Tibial artery (tissue), 4 donors: ENCODE measurements around the gene HSPA14.

Experiments
- DNase-seq, 2 donors: peaks; one replicate each; pipeline ENCODE4 v3.0.0-alpha.2; 2019
- H3K27ac ChIP-seq, 2 donors: fragments of 200-600 bp; sonication (generic) in 1 of 2; 1 replicate in 1 of 2; 2 replicates in 1 of 2; pipeline ENCODE4 v1.5.1; 2018 to 2019; ENCODE audit warnings: mild to moderate bottlenecking in 1 of 2
- H3K27me3 ChIP-seq, 2 donors: fragments of 200-600 bp; sonication (generic) in 1 of 2; one replicate each; pipeline versions ENCODE4 v1.5.1 to v1.6.0; 2016 to 2019
- H3K36me3 ChIP-seq, 3 donors: fragments of 200-600 bp; sonication (generic) in 2 of 3; one replicate each; pipeline ENCODE4 v1.5.1; 2016 to 2019; ENCODE audit warnings: mild to moderate bottlenecking in 2 of 3
- H3K4me1 ChIP-seq, 4 donors: fragments of 200-600 bp; sonication (generic) in 2 of 4; 1 replicate in 3 of 4; 2 replicates in 1 of 4; pipeline ENCODE4 v1.5.1; 2016 to 2019
- H3K4me3 ChIP-seq, 2 donors: fragments of 200-600 bp; sonication (generic) in 1 of 2; 1 replicate in 1 of 2; 2 replicates in 1 of 2; pipeline ENCODE4 v1.5.1; 2018 to 2019; ENCODE audit warnings: mild to moderate bottlenecking in 2 of 2
- H3K9me3 ChIP-seq, 3 donors: fragments of 200-600 bp; sonication (generic) in 1 of 3; one replicate each; pipeline ENCODE4 v1.5.1; 2016 to 2019
- intact Hi-C: fragments of 100-400 bp; cut with DNase I; formaldehyde crosslinking; loops from one replicate; pipeline ENCODE4 v1.15.0; 2023; ENCODE audit warnings: low total_unique reads
- TF ChIP-seq, protein P1 (sequence below), 2 experiments: fragments of 200-600 bp in 1 of 2; fragments of 450-650 bp in 1 of 2; IDR thresholded peaks; one replicate each; pipeline ENCODE4 v1.5.1; 2017 to 2019; ENCODE audit warnings: antibody characterized with exemption in 2 of 2, mild to moderate bottlenecking in 1 of 2, moderate library complexity in 1 of 2

HSPA14 gene

DNA sequence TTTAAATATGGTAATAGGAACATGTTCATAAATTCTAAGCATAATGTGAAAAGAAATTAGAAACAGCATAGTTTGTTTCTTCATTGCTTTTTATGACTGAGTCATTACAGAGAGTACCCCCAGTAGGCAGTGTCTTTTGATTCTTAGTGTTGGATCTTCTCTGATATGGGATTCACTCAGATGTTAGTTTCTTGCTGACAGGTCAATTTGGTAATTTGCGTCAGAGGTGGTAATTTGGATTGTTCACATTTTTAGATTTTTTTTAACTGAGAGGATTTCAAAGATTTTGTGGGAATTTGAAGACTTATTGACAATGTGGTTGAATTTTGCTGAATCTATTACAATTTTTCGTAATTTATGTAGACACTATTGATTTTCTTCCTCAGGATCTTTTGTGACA lies 2.1 kb downstream of the HSPA14 start:
- Histone ChIP-seq H3K27me3 (no peaks in the 10 kb centered on the region), H3K27ac (no peak overlapping the region), H3K36me3 (peaks cover 30 to 43% (median 36%) of the 10 kb centered on the region in 3 donors), H3K4me1 (peaks cover 0 to 24% (median 17%) of the 10 kb centered on the region in 4 donors), H3K9me3 (no peaks in the 10 kb centered on the region), H3K4me3 (no peak overlapping the region)
- no peak for DNase-seq
- intact Hi-C loops, result no loop called here
- TF ChIP-seq, protein P1, sequence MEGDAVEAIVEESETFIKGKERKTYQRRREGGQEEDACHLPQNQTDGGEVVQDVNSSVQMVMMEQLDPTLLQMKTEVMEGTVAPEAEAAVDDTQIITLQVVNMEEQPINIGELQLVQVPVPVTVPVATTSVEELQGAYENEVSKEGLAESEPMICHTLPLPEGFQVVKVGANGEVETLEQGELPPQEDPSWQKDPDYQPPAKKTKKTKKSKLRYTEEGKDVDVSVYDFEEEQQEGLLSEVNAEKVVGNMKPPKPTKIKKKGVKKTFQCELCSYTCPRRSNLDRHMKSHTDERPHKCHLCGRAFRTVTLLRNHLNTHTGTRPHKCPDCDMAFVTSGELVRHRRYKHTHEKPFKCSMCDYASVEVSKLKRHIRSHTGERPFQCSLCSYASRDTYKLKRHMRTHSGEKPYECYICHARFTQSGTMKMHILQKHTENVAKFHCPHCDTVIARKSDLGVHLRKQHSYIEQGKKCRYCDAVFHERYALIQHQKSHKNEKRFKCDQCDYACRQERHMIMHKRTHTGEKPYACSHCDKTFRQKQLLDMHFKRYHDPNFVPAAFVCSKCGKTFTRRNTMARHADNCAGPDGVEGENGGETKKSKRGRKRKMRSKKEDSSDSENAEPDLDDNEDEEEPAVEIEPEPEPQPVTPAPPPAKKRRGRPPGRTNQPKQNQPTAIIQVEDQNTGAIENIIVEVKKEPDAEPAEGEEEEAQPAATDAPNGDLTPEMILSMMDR (IDR thresholded peaks at IDR 0.05), result no peak

DNA sequence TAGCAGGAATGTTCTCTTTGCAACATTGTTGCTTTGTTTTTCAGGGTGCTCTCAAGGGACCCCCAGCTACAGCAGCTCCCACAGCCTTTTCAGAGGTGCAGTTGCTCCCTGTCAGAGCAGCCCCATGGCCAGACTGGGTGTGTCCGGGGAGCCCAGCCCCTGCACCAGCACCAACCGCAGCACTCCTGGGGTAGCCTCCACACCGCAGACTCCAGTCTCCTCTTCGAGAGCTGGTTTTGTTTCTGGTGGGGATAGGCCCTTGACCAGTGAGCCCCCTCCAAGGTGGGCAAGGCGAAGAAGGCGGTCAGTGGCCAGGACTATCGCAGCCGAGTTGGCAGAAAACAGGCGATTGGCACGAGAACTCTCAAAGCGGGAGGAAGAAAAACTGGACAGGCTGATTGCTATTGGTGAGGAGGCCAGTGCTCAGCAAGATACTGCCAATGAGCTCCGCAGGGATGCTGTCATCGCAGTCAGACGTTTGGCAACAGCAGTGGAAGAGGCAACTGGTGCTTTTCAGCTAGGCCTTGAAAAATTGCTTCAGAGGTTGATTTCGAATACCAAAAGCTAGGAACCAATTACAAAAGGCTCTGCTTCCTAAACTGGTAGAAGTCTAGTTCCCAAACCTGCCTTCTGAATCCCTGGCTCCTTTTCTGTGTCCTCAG lies 5.4 kb downstream of the HSPA14 start:
- Histone ChIP-seq H3K36me3 (peaks cover 30 to 47% (median 40%) of the 10 kb centered on the region in 3 donors), H3K4me3 (no peak overlapping the region), H3K27me3 (no peaks in the 10 kb centered on the region), H3K27ac (no peak overlapping the region), H3K4me1 (peaks cover 0 to 13% (median 8%) of the 10 kb centered on the region in 4 donors), H3K9me3 (no peaks in the 10 kb centered on the region)
- TF ChIP-seq, protein P1 (IDR thresholded peaks at IDR 0.05), result no peak
- intact Hi-C loops, result no loop called here
- no peak for DNase-seq

- no peak overlapping the region for H3K27ac ChIP-seq
- intact Hi-C loops, result no loop called here
- no peak overlapping the region for H3K4me3 ChIP-seq
- H3K36me3 ChIP-seq, result peaks cover 30 to 62% (median 49%) of the 10 kb centered on the region in 3 donors
- no peak for DNase-seq
- no peaks in the 10 kb centered on the region for H3K9me3 ChIP-seq
- no peaks in the 10 kb centered on the region for H3K27me3 ChIP-seq
- TF ChIP-seq, protein P1 (IDR thresholded peaks at IDR 0.05), result no peak
- H3K4me1 ChIP-seq, result peaks cover 0 to 2% (median under 1%) of the 10 kb centered on the region in 4 donors
Measured at GRCh38 chr10:14844948-14845347, 6.8 kb downstream of the HSPA14 start.

GRCh38 chr10:14852236-14852635 lies 14.1 kb downstream of the HSPA14 start:
- Histone ChIP-seq H3K9me3 (no peaks in the 10 kb centered on the region), H3K4me3 (no peak overlapping the region), H3K4me1 (no peaks in the 10 kb centered on the region), H3K27ac (no peak overlapping the region), H3K36me3 (peaks cover 7 to 55% (median 51%) of the 10 kb centered on the region in 3 donors), H3K27me3 (no peaks in the 10 kb centered on the region)
- TF ChIP-seq, protein P1 (IDR thresholded peaks at IDR 0.05), result no peak
- DNase-seq, result no peak
- intact Hi-C loops, result no loop called here

GRCh38 chr10:14855453-14855852 lies 17.3 kb downstream of the HSPA14 start:
- Histone ChIP-seq H3K9me3 (no peaks in the 10 kb centered on the region), H3K4me3 (no peak overlapping the region), H3K36me3 (peaks cover 7 to 54% (median 38%) of the 10 kb centered on the region in 3 donors), H3K27ac (no peak overlapping the region), H3K27me3 (no peaks in the 10 kb centered on the region), H3K4me1 (peaks cover 0 to 3% (median 0%) of the 10 kb centered on the region in 4 donors)
- intact Hi-C loops, result no loop called here
- TF ChIP-seq, protein P1 (IDR thresholded peaks at IDR 0.05), result no peak
- no peak for DNase-seq
